ENCODE measurements around the gene PLEKHH3. TPM values are rescaled to one million over a fixed set of nuclear protein-coding genes. Genes with fewer than 3 reads are reported as not detected.

Gene PLEKHH3
- total and polyA plus RNA-seq, 11 donors, result 17.8 to 25.9 (median 21.3) TPM

DNA sequence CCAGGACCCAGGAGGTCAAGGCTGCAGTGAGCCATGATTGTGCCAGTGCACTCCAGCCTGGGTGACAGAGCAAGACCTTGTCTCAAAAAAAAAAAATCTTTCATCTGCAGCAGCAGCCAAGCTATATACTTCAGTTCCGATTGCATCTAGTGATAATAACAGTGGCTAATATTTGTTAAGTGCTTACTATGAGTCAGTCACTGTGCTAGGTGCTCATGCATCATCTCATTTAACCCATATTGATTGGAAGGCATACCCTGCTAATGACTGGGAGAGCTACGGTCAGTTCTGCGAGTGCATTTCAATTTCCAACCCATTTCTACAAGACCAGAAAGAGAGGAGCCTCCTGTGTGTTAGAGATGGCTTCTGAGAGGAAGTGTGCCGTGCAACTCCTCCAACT is 25.4 kb downstream of the PLEKHH3 start:
- Histone ChIP-seq H3K27ac (no peak overlapping the region), H3K9me3 (no peaks in the 10 kb centered on the region), H3K36me3 (no peaks in the 10 kb centered on the region), H3K4me3 (no peak overlapping the region), H3K4me1 (peaks cover 0 to 17% (median 10%) of the 10 kb centered on the region in 12 donors), H3K27me3 (peaks cover 0 to 8% (median 0%) of the 10 kb centered on the region in 9 donors)
- intact Hi-C loops (cut with DNase I), result loop anchor here in 3 of 10 donors (5.0 kb wide), 2 partner anchors 34 to 39 kb away; no protein-coding TSS in a partner anchor
- ATAC-seq, result no peak
- TF ChIP-seq, protein P1, sequence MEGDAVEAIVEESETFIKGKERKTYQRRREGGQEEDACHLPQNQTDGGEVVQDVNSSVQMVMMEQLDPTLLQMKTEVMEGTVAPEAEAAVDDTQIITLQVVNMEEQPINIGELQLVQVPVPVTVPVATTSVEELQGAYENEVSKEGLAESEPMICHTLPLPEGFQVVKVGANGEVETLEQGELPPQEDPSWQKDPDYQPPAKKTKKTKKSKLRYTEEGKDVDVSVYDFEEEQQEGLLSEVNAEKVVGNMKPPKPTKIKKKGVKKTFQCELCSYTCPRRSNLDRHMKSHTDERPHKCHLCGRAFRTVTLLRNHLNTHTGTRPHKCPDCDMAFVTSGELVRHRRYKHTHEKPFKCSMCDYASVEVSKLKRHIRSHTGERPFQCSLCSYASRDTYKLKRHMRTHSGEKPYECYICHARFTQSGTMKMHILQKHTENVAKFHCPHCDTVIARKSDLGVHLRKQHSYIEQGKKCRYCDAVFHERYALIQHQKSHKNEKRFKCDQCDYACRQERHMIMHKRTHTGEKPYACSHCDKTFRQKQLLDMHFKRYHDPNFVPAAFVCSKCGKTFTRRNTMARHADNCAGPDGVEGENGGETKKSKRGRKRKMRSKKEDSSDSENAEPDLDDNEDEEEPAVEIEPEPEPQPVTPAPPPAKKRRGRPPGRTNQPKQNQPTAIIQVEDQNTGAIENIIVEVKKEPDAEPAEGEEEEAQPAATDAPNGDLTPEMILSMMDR (IDR thresholded peaks at IDR 0.05), result no peak
- TF ChIP-seq POLR2A (IDR thresholded peaks at IDR 0.05), result no peak
- WGBS, 4 donors, result 74 to 86% (median 82%) methylated on average over 4 of the region's 4 CpGs
- DNase-seq, result no peak

DNA sequence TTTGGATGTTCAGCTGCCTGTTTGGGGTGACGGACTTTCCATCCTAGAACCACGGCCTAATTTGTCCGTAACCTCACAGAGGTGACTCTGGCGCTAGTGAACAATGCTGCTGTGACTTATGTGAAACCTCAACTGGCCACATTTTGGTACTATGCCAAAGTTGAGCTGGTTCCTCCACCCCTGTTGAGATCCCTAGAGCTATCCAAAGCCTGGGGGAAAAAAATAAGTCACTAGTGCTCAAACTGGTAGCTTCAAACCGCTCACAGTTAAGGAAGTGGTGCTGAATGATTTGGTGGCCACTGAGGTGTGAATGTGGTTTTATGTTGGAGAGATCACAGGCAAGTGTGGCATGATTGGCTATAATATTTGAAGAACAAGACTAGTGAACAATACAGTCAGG is 29.0 kb downstream of the PLEKHH3 start:
- 85 to 89% (median 87%) methylated on average over 5 of the region's 5 CpGs for WGBS, 4 donors
- Histone ChIP-seq H3K27me3 (no peaks in the 10 kb centered on the region), H3K4me1 (no peaks in the 10 kb centered on the region), H3K36me3 (no peaks in the 10 kb centered on the region), H3K27ac (no peak overlapping the region), H3K4me3 (no peak overlapping the region), H3K9me3 (no peaks in the 10 kb centered on the region)
- ATAC-seq, result no peak
- no peak for DNase-seq
- TF ChIP-seq POLR2A (IDR thresholded peaks at IDR 0.05), result no peak
- TF ChIP-seq, protein P1 (IDR thresholded peaks at IDR 0.05), result no peak
- intact Hi-C loops (cut with DNase I), result no loop called here

DNA sequence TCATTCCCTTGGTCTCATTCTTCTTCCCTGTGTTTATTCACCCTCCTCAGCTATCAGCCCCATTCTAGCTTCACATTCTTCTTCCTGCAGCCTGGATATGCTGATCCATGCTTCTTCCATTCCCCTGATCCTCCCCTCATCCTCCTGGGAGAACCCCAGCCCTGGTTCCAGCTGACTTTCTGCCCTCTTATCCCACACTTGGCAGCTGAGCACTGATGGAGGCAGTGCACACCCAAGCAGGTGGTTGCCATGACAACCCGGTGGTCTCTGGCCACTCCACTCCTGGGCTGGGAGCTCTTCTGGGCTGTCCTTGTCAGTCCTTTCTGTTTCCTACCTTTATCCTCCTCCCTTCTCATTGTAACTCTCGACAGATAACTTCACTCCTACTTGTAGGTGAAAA is 34.5 kb downstream of the PLEKHH3 start:
- WGBS, 4 donors, result 21 to 30% (median 29%) methylated on average over 2 of the region's 2 CpGs

DNA sequence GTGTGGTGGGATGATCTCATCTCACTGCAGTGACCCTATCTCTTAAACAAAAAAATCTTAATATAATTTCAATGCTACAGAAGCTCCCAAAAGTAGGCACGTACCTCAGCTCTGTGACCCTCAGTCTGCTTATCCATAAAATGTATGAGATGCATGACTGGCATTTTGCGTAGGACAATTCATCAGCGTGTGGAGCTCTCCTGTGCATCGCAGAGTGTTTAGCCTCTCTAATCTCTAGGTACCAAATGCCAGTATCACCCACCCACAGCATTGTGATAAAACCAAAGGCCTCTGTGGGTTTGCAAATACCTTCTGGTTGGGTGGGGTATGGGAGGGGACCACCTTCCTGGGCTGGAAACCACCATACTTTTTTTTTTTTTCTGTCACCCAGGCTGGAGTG is 36.7 kb downstream of the PLEKHH3 start:
- H3K36me3 ChIP-seq, result no peaks in the 10 kb centered on the region
- WGBS, 4 donors, result 78 to 94% (median 88%) methylated on average over 4 of the region's 4 CpGs
- H3K27ac ChIP-seq, result no peak overlapping the region
- H3K27me3 ChIP-seq, result no peaks in the 10 kb centered on the region
- no peaks in the 10 kb centered on the region for H3K4me1 ChIP-seq
- intact Hi-C loops (cut with DNase I), result no loop called here
- no peak for ATAC-seq
- no peak for DNase-seq
- H3K4me3 ChIP-seq, result no peak overlapping the region
- TF ChIP-seq, protein P1 (IDR thresholded peaks at IDR 0.05), result no peak
- no peak for TF ChIP-seq POLR2A (IDR thresholded peaks at IDR 0.05)
- no peaks in the 10 kb centered on the region for H3K9me3 ChIP-seq

More for the DNA sequence above, 34.5 kb downstream of the PLEKHH3 start:
- no peaks in the 10 kb centered on the region for H3K9me3 ChIP-seq
- H3K36me3 ChIP-seq, result no peaks in the 10 kb centered on the region
- H3K27me3 ChIP-seq, result no peaks in the 10 kb centered on the region
- ATAC-seq (no peak), DNase-seq (no peak)
- H3K4me3 ChIP-seq, result no peak overlapping the region
- no peak overlapping the region for H3K27ac ChIP-seq
- TF ChIP-seq POLR2A (IDR thresholded peaks at IDR 0.05), result no peak
- TF ChIP-seq, protein P1 (IDR thresholded peaks at IDR 0.05), result no peak
- intact Hi-C loops (cut with DNase I), result no loop called here
- H3K4me1 ChIP-seq, result no peaks in the 10 kb centered on the region
